SU-DHL-6 (cell line): Measurements from ENCODE around the gene KCNJ16.

Source experiments
- EZH2phosphoT487 ChIP-seq: fragments of 200-600 bp; sonication (generic), shearing (Covaris generic); conservative IDR thresholded peaks from 2 replicates; pipeline ENCODE4 v1.6.1; 2018; ENCODE audit warnings: mild to moderate bottlenecking, antibody characterized with exemption, low read length, moderate library complexity, mixed read lengths
- TF ChIP-seq, protein P1 (sequence below): fragments of 200-600 bp; sonication (generic); IDR thresholded peaks from one replicate; pipeline ENCODE4 v1.5.1; 2017; ENCODE audit warnings: antibody characterized with exemption, mild to moderate bottlenecking, low read length, moderate library complexity; ENCODE audit not compliant: insufficient read depth, poor library complexity, severe bottlenecking

GRCh38 chr17:70158591-70158990 is 83.6 kb downstream of the KCNJ16 start:
- TF ChIP-seq, protein P1, sequence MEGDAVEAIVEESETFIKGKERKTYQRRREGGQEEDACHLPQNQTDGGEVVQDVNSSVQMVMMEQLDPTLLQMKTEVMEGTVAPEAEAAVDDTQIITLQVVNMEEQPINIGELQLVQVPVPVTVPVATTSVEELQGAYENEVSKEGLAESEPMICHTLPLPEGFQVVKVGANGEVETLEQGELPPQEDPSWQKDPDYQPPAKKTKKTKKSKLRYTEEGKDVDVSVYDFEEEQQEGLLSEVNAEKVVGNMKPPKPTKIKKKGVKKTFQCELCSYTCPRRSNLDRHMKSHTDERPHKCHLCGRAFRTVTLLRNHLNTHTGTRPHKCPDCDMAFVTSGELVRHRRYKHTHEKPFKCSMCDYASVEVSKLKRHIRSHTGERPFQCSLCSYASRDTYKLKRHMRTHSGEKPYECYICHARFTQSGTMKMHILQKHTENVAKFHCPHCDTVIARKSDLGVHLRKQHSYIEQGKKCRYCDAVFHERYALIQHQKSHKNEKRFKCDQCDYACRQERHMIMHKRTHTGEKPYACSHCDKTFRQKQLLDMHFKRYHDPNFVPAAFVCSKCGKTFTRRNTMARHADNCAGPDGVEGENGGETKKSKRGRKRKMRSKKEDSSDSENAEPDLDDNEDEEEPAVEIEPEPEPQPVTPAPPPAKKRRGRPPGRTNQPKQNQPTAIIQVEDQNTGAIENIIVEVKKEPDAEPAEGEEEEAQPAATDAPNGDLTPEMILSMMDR, result no peak
- TF ChIP-seq EZH2phosphoT487, result no peak
